T-helper 2 cell treated with Interferon-gamma antibody and Interleukin-4, amounts not matched to agents 100 ng/mL and 5 ng/mL, for 36 hours (primary cell): ENCODE data around the gene PPP1R9A. TPM values are rescaled to one million over a fixed set of nuclear protein-coding genes. Genes with fewer than 3 reads are reported as not detected.

Experiments
- intact Hi-C: fragments of 100-400 bp; cut with micrococcal nuclease; formaldehyde crosslinking; loops from one replicate; pipeline ENCODE4 v1.15.1; 2023
- total RNA-seq: library from RNA; stranded (reverse); gene quantifications from 2 replicates; pipeline ENCODE4 v1.2.3, GENCODE V29; 2022

PPP1R9A gene
- total RNA-seq, 1 donor from 2014 or later, result not detected

- intact Hi-C loops, result no loop called here
Measured at GRCh38 chr7:95095259-95095965, 188.0 kb downstream of the PPP1R9A start.

- intact Hi-C loops, result no loop called here
Measured at GRCh38 chr7:95095966-95096540, 188.7 kb downstream of the PPP1R9A start.

- intact Hi-C loops, result no loop called here
Measured at GRCh38 chr7:95097291-95097690, 189.9 kb downstream of the PPP1R9A start.

DNA sequence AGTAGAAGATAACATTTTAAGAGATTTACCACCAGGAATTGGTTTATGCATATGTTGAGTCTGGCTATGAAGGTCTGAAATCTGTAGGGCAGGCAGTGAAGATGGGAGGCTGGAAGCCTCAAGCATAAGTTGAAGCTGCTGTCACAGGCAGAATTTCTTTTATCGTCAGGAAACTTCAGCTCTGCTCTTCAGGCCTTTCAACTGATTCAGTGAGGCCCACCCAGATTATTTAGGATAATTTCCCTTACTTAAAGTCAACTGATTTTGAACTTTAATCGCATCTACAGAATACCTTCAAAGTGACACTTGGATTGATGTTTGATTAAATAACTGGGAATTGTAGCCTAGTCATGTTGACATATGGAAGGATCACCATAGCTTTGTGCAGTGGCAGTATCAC is 190.5 kb downstream of the PPP1R9A start:
- intact Hi-C loops, result no loop called here

DNA sequence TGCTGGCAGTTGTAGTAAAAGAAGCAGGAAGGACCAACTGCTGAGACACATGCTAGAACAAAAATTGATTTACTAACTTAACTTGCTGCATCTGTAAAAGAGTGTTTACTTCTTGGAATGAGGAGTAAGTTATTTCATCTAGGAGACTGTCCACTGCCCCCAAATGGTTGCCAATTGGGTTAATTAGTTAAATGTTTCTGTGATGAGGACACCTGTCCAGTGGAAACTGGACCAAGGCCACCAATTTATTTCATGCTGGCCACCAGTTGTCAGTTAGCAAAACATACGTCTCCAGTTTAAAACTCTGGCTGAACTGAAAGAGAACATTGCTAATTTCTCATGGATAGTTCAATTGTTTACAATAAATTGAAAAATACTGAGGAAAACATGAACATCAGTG is 191.7 kb downstream of the PPP1R9A start:
- intact Hi-C loops, result no loop called here

GRCh38 chr7:95101422-95101821 is 194.0 kb downstream of the PPP1R9A start:
- intact Hi-C loops, result no loop called here

DNA sequence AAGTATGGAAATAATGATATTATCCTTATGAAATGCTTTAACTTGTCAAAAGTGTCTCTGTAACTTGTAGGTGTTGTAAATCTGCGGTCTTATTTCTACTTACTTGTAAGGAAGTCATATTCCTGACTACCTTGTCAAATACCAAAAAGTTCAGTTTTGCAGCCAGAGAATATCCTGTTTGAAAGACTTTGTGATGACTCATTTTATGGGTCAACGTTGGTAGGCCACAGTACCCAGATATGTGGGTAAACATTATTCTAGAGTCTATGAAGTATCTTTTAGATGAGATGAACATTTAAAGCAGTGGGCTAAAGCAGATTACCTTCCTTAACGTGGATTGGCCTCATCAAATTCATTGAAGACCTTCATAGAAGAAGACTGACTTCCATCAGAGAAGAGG is 195.3 kb downstream of the PPP1R9A start:
- intact Hi-C loops, result no loop called here

DNA sequence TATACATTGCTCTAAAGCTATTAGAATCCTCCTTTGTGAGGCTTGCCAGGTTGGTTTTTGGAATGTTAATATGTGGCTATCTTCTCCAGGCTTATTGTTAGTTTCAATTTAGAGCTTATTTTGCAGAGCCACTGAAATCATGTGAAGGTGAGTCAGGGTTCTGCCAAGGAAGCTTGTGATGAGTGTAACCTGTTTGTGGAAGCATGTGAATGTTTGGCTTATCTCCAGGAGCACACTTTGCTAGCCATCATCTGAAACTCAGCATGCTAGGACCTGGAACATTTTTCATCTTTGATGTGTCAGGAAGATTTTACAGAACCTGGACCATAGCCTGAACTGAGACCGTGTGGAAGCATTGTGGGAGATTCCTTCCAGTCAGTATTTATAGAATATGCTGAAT is 197.3 kb downstream of the PPP1R9A start:
- intact Hi-C loops, result no loop called here

- intact Hi-C loops, result no loop called here
Measured at GRCh38 chr7:95105627-95106026, 198.2 kb downstream of the PPP1R9A start.

- intact Hi-C loops, result no loop called here
Measured at GRCh38 chr7:95106401-95106800, 199.0 kb downstream of the PPP1R9A start.

- intact Hi-C loops, result no loop called here
Measured at GRCh38 chr7:95110707-95111106, 203.3 kb downstream of the PPP1R9A start.

GRCh38 chr7:95113590-95113989 is 206.2 kb downstream of the PPP1R9A start:
- intact Hi-C loops, result no loop called here

DNA sequence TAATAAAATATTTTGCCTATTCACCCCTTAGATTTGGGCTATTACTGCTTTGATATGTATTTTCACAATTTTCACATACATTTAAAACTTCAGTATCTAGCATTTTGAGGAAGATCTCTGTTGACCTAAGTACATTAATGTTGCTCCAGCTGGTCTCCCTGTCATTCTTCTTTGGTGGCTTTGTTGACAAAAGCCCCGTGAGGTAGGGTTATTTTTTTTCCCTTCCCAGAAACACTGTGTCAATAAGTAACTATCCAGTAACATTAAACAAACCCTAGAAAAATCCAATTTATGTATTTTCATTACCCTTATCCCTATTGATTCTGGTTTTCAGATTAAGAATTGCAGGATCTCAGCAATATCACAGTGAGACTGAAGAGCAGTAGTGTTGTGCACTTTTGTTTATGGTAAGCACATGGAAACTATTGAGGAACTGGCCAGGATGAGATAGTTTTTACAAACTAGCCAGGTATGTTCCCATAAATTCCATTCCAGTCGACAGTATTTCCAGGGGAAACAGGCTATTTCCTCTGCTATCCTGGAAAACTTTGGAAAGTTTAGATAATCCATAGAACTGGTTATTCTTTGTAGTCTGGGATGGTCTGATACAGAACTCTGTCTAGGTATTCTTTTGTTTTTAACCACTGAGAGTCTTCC is 218.8 kb downstream of the PPP1R9A start:
- intact Hi-C loops, result no loop called here

GRCh38 chr7:95132500-95132899 is 225.1 kb downstream of the PPP1R9A start:
- intact Hi-C loops, result no loop called here

DNA sequence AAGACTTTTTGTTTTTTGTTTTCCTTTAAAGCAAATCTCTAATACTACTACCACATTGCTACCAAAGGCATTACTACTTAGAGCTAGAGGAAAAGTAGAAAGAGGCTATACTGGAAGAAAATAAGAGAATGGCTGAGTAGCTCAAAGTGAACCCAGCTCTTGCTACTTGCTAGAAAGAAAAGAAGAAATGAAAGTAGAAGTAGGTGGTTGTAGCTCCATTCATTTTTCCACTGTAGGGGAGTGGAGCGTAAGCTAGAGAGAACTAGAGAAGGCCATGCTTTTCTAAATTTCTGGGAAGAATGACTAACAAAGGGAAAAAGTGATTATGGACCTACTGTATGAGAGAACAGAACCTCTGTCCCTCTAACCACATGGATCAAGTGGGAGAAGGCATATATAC is 232.5 kb downstream of the PPP1R9A start:
- intact Hi-C loops, result no loop called here

DNA sequence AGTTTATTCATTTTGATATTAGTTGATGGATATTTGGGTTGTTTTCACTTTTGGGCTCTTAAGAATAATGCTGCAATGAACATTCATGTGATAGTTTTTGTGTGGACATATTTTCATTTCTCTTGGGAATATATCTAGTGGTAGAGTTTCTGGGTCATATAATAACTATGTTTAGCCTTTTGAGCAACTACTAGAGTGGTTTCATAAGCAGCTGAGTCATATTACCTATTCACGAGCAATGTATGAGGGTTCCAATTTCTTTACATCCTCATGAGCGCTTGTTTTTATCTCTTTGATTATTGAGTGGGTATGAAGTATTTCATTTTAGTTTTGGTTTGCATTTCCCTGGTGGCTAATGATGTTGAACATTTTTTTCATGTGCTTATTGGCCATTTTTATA is 234.4 kb downstream of the PPP1R9A start:
- intact Hi-C loops, result no loop called here

DNA sequence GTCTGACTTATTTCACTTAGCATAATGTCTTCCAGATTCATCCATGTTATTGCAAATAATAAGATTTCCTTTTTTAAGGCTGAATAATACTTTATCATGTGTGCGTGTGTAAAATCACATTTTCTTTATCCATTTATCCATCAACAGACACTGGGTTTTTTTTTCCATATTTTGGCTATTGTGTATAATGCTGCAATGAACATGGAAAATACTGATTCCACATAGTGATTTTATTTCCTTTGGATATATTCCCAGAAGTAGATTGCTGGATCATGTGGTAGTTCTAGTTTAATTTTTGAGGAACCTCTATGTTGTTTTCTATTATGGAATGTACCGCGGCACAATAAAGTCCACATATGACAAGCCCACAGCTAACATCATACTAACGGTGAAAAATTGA is 236.9 kb downstream of the PPP1R9A start:
- intact Hi-C loops, result no loop called here

DNA sequence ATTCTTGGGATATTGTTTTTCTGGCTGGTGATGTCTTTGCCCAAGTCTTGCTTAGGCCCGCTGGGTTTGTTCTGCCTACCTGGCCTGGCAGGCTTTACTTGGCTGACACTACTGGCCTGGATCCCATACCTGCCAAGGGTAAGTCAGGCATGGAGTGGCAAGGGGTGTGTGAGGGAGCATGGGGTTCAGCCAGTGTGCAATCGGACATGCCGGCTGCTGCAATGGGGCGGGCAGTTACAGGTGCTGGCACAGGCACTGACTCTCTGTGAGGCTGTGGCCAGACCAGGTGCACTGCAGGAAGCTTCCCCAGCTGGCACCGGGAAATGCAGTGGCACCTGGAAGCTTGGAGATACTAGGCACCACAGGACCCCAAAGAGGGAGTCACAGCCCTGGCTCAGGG is 248.6 kb downstream of the PPP1R9A start:
- intact Hi-C loops, result no loop called here

DNA sequence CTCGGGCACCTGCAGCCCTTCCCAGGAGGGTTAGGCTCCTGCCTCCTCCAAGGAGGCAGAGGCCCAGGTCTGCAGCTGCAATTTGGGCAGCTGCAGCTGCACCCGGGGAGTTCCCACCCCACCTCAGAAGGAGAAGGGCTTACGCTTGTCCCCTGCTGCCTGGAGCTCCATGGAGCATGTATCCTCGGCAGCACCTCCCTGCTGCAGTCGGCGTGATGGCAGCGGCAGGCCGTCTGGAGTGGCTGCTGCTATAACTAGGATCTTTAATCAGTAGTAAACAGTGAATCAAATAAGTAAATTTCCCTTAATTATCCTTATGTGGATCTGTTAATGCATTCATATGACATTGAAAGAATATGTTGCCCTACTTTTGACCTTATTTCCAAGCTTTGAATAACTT is 250.0 kb downstream of the PPP1R9A start:
- intact Hi-C loops, result no loop called here

DNA sequence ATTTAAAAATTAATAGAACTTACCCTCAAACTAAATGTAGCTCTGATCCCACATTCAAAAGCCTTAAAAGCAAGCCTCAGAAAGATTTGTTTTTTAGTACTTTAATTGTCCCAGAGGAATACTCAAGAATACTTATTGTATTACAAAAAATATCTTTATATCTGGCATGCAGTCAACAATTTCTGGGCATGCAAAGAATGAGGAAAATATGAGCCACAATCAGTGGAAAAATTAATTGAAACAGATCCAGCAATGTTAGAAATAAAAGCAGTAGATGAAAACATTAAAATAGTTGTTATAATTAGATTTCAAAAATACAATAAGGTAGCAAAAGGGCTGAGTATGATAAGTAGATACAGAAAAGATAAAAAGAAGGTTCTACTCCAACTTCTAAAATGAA is 262.3 kb downstream of the PPP1R9A start:
- intact Hi-C loops, result no loop called here

GRCh38 chr7:95172420-95172819 is 265.0 kb downstream of the PPP1R9A start:
- intact Hi-C loops, result no loop called here

DNA sequence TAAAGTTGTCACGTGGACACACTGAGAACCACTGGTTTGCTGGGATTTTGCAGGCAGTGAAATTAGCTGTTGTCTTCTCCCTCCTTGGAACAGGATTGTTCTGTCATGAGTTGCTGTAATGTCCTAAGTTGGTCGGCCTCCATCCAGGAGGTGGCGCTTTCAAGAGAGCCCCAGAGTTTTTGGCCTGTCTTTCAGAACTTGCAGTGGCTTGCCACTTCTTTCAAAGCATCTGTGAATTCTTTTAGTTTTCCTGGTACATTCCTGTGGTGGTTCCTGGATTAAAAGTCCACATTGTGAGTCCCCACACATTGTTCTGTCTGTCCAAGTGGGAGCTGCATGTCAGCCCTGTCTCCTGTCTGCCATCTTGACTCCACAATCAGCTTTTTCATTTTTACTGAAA is 283.1 kb downstream of the PPP1R9A start:
- intact Hi-C loops, result loop anchor here (5.0 kb wide), 1 partner anchor 287 kb away; no protein-coding TSS in a partner anchor

DNA sequence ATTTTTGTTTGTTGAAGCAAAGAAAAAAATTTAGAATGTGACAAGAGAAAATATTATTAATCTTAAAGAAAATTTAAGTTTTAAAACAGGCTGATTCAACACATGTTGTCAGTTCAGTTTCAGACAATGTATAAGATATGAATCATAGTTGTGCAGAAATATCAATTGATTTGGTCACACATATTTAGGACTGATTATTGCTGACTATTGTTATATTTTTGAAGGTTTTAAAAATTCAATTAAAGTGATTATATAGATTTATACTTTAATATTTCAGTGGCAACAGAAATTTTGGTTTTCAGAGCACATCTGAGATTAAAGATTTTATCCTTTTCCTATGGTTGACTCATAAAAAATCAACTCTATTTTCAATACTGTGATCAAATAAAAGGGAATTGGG is 284.4 kb downstream of the PPP1R9A start:
- intact Hi-C loops, result loop anchor here (5.0 kb wide), 1 partner anchor 286 kb away; no protein-coding TSS in a partner anchor
